Keratinocyte (primary cell): ENCODE results near the gene OR7G2. TPM values are rescaled to one million over a fixed set of nuclear protein-coding genes. Genes with fewer than 3 reads are reported as not detected.

ENCODE experiments used
- DNase-seq: peaks from one replicate; pipeline ENCODE4 v3.0.0-alpha.2; 2011; ENCODE audit warnings: low read depth, missing footprints, low spot score
- FAIRE-seq: peaks from 2 replicates; lab custom pipeline; 2011; peaks lifted over from hg19 to GRCh38; lab: Jason Lieb, UNC
- H2AFZ ChIP-seq: 2 replicates; pipeline ENCODE4 v1.6.0; 2012; ENCODE audit warnings: low read length, control low read depth, inconsistent platforms; ENCODE audit not compliant: control insufficient read depth
- H3K27ac ChIP-seq: 2 replicates; pipeline ENCODE4 v1.5.1; 2011; ENCODE audit warnings: low read length; ENCODE audit not compliant: control insufficient read depth, insufficient read depth
- H3K27me3 ChIP-seq: 3 replicates; pipeline ENCODE4 v1.6.0; 2011; ENCODE audit warnings: low read length; ENCODE audit not compliant: control insufficient read depth, insufficient read depth; ENCODE audit errors: extremely low read depth
- H3K36me3 ChIP-seq, 2 experiments: 2 replicates in 1 of 2; 3 replicates in 1 of 2; pipeline ENCODE4 v1.5.1; 2011; ENCODE audit warnings: low read length in 2 of 2, mild to moderate bottlenecking in 1 of 2; ENCODE audit not compliant: control insufficient read depth in 2 of 2, insufficient read depth in 2 of 2; ENCODE audit errors: extremely low read depth in 1 of 2
- H3K4me1 ChIP-seq: 3 replicates; pipeline ENCODE4 v1.5.1; 2011; ENCODE audit warnings: low read length; ENCODE audit not compliant: control insufficient read depth, insufficient read depth; ENCODE audit errors: extremely low read depth
- H3K4me2 ChIP-seq: 3 replicates; pipeline ENCODE4 v1.6.0; 2011; ENCODE audit warnings: low read depth, low read length; ENCODE audit not compliant: control insufficient read depth, insufficient read depth; ENCODE audit errors: extremely low read depth
- H3K4me3 ChIP-seq, 3 experiments: fragments of 200-600 bp in 1 of 3; sonication (generic) in 1 of 3; 2 replicates in 2 of 3; 3 replicates in 1 of 3; pipeline ENCODE4 v1.5.1; 2011 to 2016; ENCODE audit warnings: low read length in 3 of 3, mild to moderate bottlenecking in 3 of 3, control low read depth in 2 of 3, inconsistent platforms in 1 of 3, low read depth in 1 of 3, mixed read lengths in 1 of 3, mixed run types in 1 of 3, moderate library complexity in 1 of 3; ENCODE audit not compliant: control insufficient read depth in 2 of 3, insufficient read depth in 2 of 3; ENCODE audit errors: extremely low read depth in 1 of 3
- H3K79me2 ChIP-seq: 2 replicates; pipeline ENCODE4 v1.6.0; 2012; ENCODE audit warnings: low read length; ENCODE audit not compliant: control insufficient read depth, insufficient read depth
- H3K9ac ChIP-seq: 3 replicates; pipeline ENCODE4 v1.6.0; 2011; ENCODE audit warnings: low read length; ENCODE audit not compliant: control insufficient read depth, insufficient read depth; ENCODE audit errors: extremely low read depth
- H3K9me1 ChIP-seq: 3 replicates; pipeline ENCODE4 v1.6.0; 2011; ENCODE audit warnings: low read length; ENCODE audit not compliant: control insufficient read depth, insufficient read depth; ENCODE audit errors: extremely low read depth
- H3K9me3 ChIP-seq: 2 replicates; pipeline ENCODE4 v1.5.1; 2012; ENCODE audit warnings: low read depth, low read length; ENCODE audit not compliant: control insufficient read depth
- H4K20me1 ChIP-seq: 3 replicates; pipeline ENCODE4 v1.6.0; 2011; ENCODE audit warnings: low read length; ENCODE audit not compliant: control insufficient read depth, insufficient read depth; ENCODE audit errors: extremely low read depth
- CTCF ChIP-seq, 3 experiments: IDR thresholded peaks in 1 of 3; conservative IDR thresholded peaks in 1 of 3; optimal IDR thresholded peaks in 1 of 3; 2 replicates in 2 of 3; 3 replicates in 1 of 3; pipeline versions ENCODE3 to v1.5.1; 2011; ENCODE audit warnings: low read length in 3 of 3, mild to moderate bottlenecking in 3 of 3, moderate library complexity in 2 of 3, control low read depth in 1 of 3, inconsistent platforms in 1 of 3; ENCODE audit not compliant: insufficient read depth in 2 of 3; ENCODE audit errors: extremely low read depth in 1 of 3
- EZH2 ChIP-seq: IDR thresholded peaks from one replicate; pipeline ENCODE4 v1.6.1; 2012; ENCODE audit warnings: inconsistent platforms, mild to moderate bottlenecking, low read length, moderate library complexity
- dilution Hi-C: fragments of 300-500 bp; cut with MboI; formaldehyde crosslinking; loops from one replicate; pipeline ENCODE4 v1.7.0; 2020; ENCODE audit warnings: low sequenced_read_pairs; ENCODE audit not compliant: extremely low pct_ligation_motif_present
- polyA plus RNA-seq, 5 experiments: library from polyadenylated mRNA; depleted of rRNA in 3 of 5; stranded (reverse) in 3 of 5; stranded (forward) in 1 of 5; unstranded in 1 of 5; fragments of >200 nt; gene quantifications; 1 replicate in 1 of 5; 2 replicates in 3 of 5; 3 replicates in 1 of 5; pipeline versions ENCODE4 v1.2.1 to v1.2.3, GENCODE V29; 2011 to 2012; ENCODE audit warnings: missing spikeins in 2 of 5, low read depth in 1 of 5, low replicate concordance in 1 of 5

Gene OR7G2
- polyA plus RNA-seq, 1 donor (not counting 4 experiments of a cell fraction or from before 2014, with no cell fraction given), result not detected

- no peaks in the 10 kb centered on the region for H3K9me1 ChIP-seq
- no peak overlapping the region for H3K27ac ChIP-seq
- H3K9me3 ChIP-seq, result no peaks in the 10 kb centered on the region
- no peaks in the 10 kb centered on the region for H3K79me2 ChIP-seq
- no peak for DNase-seq
- no peak overlapping the region for H2AFZ ChIP-seq
- peaks cover 4% of the 10 kb centered on the region for H3K4me1 ChIP-seq
- no peak overlapping the region for H3K9ac ChIP-seq
- no peaks in the 10 kb centered on the region for H3K36me3 ChIP-seq
- H3K4me2 ChIP-seq, result no peak overlapping the region
- no peaks in the 10 kb centered on the region for H3K27me3 ChIP-seq
- H3K4me3 ChIP-seq, result no peak overlapping the region
- dilution Hi-C loops, result no loop called here
- FAIRE-seq, result no peak
- H4K20me1 ChIP-seq, result no peaks in the 10 kb centered on the region
- TF ChIP-seq EZH2 (no peak), CTCF (optimal IDR thresholded peaks at IDR 0.05 in 1 of 3, IDR thresholded peaks at IDR 0.05 in 1 of 3, conservative IDR thresholded peaks at IDR 0.05 in 1 of 3; ENCODE audit: extremely low read depth in 1 of 3, insufficient read depth in 2 of 3, low read length in 3 of 3) (no peak)
Measured at GRCh38 chr19:9070066-9070465, 37.2 kb downstream of the OR7G2 start.

- Histone ChIP-seq H3K27me3 (no peaks in the 10 kb centered on the region), H3K27ac (no peak overlapping the region), H2AFZ (no peak overlapping the region), H4K20me1 (no peaks in the 10 kb centered on the region), H3K36me3 (no peaks in the 10 kb centered on the region), H3K4me2 (no peak overlapping the region), H3K79me2 (no peaks in the 10 kb centered on the region), H3K9ac (no peak overlapping the region), H3K9me1 (no peaks in the 10 kb centered on the region), H3K4me1 (no peaks in the 10 kb centered on the region), H3K9me3 (no peaks in the 10 kb centered on the region), H3K4me3 (no peak overlapping the region)
- TF ChIP-seq EZH2 (no peak), CTCF (optimal IDR thresholded peaks at IDR 0.05 in 1 of 3, IDR thresholded peaks at IDR 0.05 in 1 of 3, conservative IDR thresholded peaks at IDR 0.05 in 1 of 3; ENCODE audit: extremely low read depth in 1 of 3, insufficient read depth in 2 of 3, low read length in 3 of 3) (no peak)
- dilution Hi-C loops, result no loop called here
- FAIRE-seq (no peak), DNase-seq (no peak)
Measured at GRCh38 chr19:9065457-9066014, 41.7 kb downstream of the OR7G2 start.
